ENCODE measurements around the gene HSD3B2. TPM values are rescaled to one million over a fixed set of nuclear protein-coding genes. Genes with fewer than 3 reads are reported as not detected.
"Not testable (repeated sequence)": the region's sequence is repeated elsewhere in the genome, so short reads cannot be mapped to it uniquely, and the experiment has no call there.

Gene HSD3B2
- not detected for total RNA-seq
- not detected for polyA plus RNA-seq
- 0 reads per million in 6 experiments for total RNA-seq

DNA sequence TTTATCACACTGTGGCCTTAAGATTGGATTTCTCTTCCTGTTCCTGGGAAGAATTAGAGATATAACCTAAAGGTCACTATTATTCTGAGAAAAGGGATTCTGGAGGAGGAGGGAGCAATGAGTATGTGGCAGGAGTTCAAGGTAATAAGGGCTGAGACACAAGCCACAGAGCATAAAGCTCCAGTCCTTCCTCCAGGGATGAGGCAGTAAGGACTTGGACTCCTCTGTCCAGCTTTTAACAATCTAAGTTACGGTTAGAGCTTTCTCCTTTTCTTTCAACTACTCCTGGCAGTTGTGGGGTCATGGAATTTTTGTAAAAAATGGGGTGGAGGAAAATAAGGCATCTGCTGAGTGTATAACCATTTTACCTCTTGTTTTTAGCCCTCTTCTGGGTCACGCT, at the start of gene HSD3B2:
Gene HSD3B2, plus strand, starts transcription at position 201 of the 400 bp plus-strand sequence. CDS start 270 bp downstream, outside the sequence.
- H3K27me3 Mint-ChIP-seq: peaks cover 3 to 16% (median 4%) of the 10 kb centered on the region in 5 donors
- POLR2A ChIA-PET: no interaction called here
- DNase-seq: no peak
- H3K4me3 Mint-ChIP-seq: no peak within 1 kb of the TSS
- ATAC-seq: no peak
- H3K9me3 Mint-ChIP-seq: peaks cover 0 to 4% (median 0%) of the 10 kb centered on the region in 9 donors
- H3K4me1 Mint-ChIP-seq: no peaks in the 10 kb centered on the region
- H3K27ac Mint-ChIP-seq: no peak within 1 kb of the TSS
- no peaks in the 10 kb centered on the region for H3K36me3 Mint-ChIP-seq

GRCh38 chr1:119366424-119366823, 48.5 kb upstream of the HSD3B2 start:
- H3K36me3 Mint-ChIP-seq: no peaks in the 10 kb centered on the region

GRCh38 chr1:119367432-119368124, 47.4 kb upstream of the HSD3B2 start:
- H3K4me3 Mint-ChIP-seq: no peak overlapping the region
- H3K9me3 Mint-ChIP-seq: peaks cover 0 to 1% (median 0%) of the 10 kb centered on the region in 9 donors
- ATAC-seq: no peak
- no peak for DNase-seq
- H3K27ac Mint-ChIP-seq: no peak overlapping the region
- H3K27me3 Mint-ChIP-seq: peaks cover 11 to 76% (median 23%) of the 10 kb centered on the region in 5 donors
- no peaks in the 10 kb centered on the region for H3K4me1 Mint-ChIP-seq
- POLR2A ChIA-PET: no interaction called here
- no peaks in the 10 kb centered on the region for H3K36me3 Mint-ChIP-seq

More at GRCh38 chr1:119366424-119366823, 48.5 kb upstream of the HSD3B2 start:
- DNase-seq: no peak
- ATAC-seq: no peak
- Mint-ChIP-seq H3K4me1 (no peaks in the 10 kb centered on the region), H3K9me3 (peaks cover 0 to 1% (median 0%) of the 10 kb centered on the region in 9 donors), H3K27me3 (peaks cover 7 to 68% (median 18%) of the 10 kb centered on the region in 5 donors), H3K27ac (no peak overlapping the region), H3K4me3 (no peak overlapping the region)
- POLR2A ChIA-PET: no interaction called here

DNA sequence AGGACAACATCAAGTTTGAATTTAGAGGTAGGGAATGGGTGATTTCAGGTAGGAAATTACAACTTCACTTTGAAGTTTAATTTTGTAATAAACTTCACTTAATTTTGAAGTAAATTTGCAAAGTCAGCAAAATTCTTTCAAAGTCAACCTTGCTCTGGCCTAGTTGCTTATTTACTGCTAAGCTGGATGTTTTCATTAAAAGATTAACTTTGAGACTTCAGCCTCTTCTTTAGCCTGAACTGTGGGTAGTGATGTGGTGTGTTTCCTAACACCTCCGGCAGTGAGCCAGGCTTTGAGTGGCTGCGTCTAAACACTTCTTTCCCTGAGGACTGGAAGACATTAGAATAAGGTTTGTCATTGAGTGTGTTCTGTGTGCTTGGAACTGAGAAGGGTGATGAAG, 46.4 kb upstream of the HSD3B2 start, which contains the start of gene HAO2:
Gene HAO2, plus strand, starts transcription at position 232 of the 400 bp plus-strand sequence. CDS start 12,301 bp downstream, outside the sequence.
- Mint-ChIP-seq H3K27me3 (peaks cover 14 to 78% (median 23%) of the 10 kb centered on the region in 5 donors), H3K36me3 (no peaks in the 10 kb centered on the region), H3K4me1 (no peaks in the 10 kb centered on the region), H3K9me3 (peaks cover 0 to 1% (median 0%) of the 10 kb centered on the region in 9 donors), H3K27ac (no peak within 1 kb of the TSS), H3K4me3 (no peak within 1 kb of the TSS)
- ATAC-seq: no peak
- DNase-seq: no peak
- POLR2A ChIA-PET: no interaction called here

- ATAC-seq: no peak
Observed at GRCh38 chr1:119370748-119371147, 44.2 kb upstream of the HSD3B2 start.

DNA sequence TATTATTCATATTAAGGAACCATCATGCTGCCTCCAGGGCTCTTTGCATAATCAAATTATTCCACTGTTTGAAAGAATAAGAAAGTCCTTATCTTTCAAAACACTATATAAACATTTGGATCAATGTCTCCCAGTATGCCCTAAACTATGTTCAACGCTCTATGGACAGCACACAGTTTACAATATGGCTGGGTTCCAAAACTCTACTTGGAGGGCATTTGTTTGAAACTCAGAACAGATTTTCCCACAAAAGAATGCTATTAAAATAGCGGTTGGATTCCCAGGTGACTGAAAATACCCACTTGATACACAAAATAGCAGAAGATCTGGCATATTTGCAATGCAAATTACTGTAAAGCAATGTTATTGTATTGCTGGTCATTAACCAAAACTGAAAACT, 43.1 kb upstream of the HSD3B2 start:
- H3K4me3 Mint-ChIP-seq: no peak overlapping the region
- H3K27ac Mint-ChIP-seq: no peak overlapping the region
- DNase-seq (no peak), ATAC-seq (no peak)
- no peaks in the 10 kb centered on the region for H3K36me3 Mint-ChIP-seq
- H3K27me3 Mint-ChIP-seq: peaks cover 10 to 68% (median 25%) of the 10 kb centered on the region in 5 donors
- peaks cover 0 to 4% (median 1%) of the 10 kb centered on the region in 4 donors for H3K4me1 Mint-ChIP-seq
- POLR2A ChIA-PET: no interaction called here
- peaks cover 0 to 8% (median 0%) of the 10 kb centered on the region in 9 donors for H3K9me3 Mint-ChIP-seq

More at GRCh38 chr1:119370748-119371147, 44.2 kb upstream of the HSD3B2 start:
- no peaks in the 10 kb centered on the region for H3K36me3 Mint-ChIP-seq
- no peak overlapping the region for H3K4me3 Mint-ChIP-seq
- POLR2A ChIA-PET: no interaction called here
- DNase-seq: no peak
- peaks cover 0 to 4% (median 1%) of the 10 kb centered on the region in 4 donors for H3K4me1 Mint-ChIP-seq
- H3K27ac Mint-ChIP-seq: no peak overlapping the region
- H3K9me3 Mint-ChIP-seq: peaks cover 0 to 4% (median 0%) of the 10 kb centered on the region in 9 donors
- peaks cover 10 to 78% (median 23%) of the 10 kb centered on the region in 5 donors for H3K27me3 Mint-ChIP-seq

GRCh38 chr1:119372503-119373086, 42.4 kb upstream of the HSD3B2 start:
- no peaks in the 10 kb centered on the region for H3K36me3 Mint-ChIP-seq
- H3K27ac Mint-ChIP-seq: no peak overlapping the region
- peaks cover 10 to 60% (median 25%) of the 10 kb centered on the region in 5 donors for H3K27me3 Mint-ChIP-seq
- peaks cover 0 to 4% (median 1%) of the 10 kb centered on the region in 4 donors for H3K4me1 Mint-ChIP-seq
- POLR2A ChIA-PET: no interaction called here
- no peak overlapping the region for H3K4me3 Mint-ChIP-seq
- H3K9me3 Mint-ChIP-seq: peaks cover 0 to 15% (median 0%) of the 10 kb centered on the region in 9 donors
- ATAC-seq: no peak
- no peak for DNase-seq

DNA sequence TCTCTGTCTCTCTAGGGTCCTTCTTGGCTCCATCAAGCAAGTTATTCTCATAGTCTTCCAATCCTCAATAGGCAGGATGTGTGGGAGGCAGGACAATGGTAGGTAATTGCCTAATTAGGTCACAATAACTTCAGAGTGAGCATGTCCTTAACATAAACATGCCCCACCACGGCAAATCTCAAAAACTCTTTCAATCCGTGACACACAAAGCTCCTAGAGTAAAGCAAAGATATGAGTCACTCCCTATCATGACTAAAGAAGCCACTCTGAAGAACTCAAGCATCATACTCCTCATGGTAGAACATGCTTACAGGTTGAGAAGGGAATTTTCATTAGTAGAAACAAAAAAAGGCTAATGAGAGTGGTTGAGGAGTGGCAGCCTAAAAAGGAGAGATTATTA, 41.5 kb upstream of the HSD3B2 start:
- ATAC-seq (no peak), DNase-seq (no peak)
- Mint-ChIP-seq H3K9me3 (peaks cover 0 to 15% (median 2%) of the 10 kb centered on the region in 9 donors), H3K27ac (no peak overlapping the region), H3K36me3 (no peaks in the 10 kb centered on the region), H3K4me1 (peaks cover 0 to 4% (median 1%) of the 10 kb centered on the region in 4 donors), H3K4me3 (no peak overlapping the region), H3K27me3 (peaks cover 10 to 51% (median 20%) of the 10 kb centered on the region in 5 donors)
- POLR2A ChIA-PET: no interaction called here

- Mint-ChIP-seq H3K4me1 (peaks cover 0 to 4% (median 1%) of the 10 kb centered on the region in 4 donors), H3K9me3 (peaks cover 0 to 21% (median 3%) of the 10 kb centered on the region in 9 donors), H3K36me3 (no peaks in the 10 kb centered on the region), H3K27ac (peak overlapping the region in 1 of 10 donors; percentile 48), H3K27me3 (peaks cover 9 to 42% (median 15%) of the 10 kb centered on the region in 5 donors), H3K4me3 (no peak overlapping the region)
- ATAC-seq: no peak
- POLR2A ChIA-PET: no interaction called here
- DNase-seq: no peak
Observed at GRCh38 chr1:119374208-119374874, 40.6 kb upstream of the HSD3B2 start.

- ATAC-seq (no peak), DNase-seq (no peak)
- Mint-ChIP-seq H3K27ac (no peak overlapping the region), H3K9me3 (peaks cover 0 to 21% (median 3%) of the 10 kb centered on the region in 9 donors), H3K4me3 (no peak overlapping the region), H3K27me3 (peaks cover 9 to 42% (median 15%) of the 10 kb centered on the region in 5 donors), H3K36me3 (no peaks in the 10 kb centered on the region), H3K4me1 (peaks cover 0 to 4% (median 1%) of the 10 kb centered on the region in 4 donors)
- POLR2A ChIA-PET: no interaction called here
Observed at GRCh38 chr1:119375366-119375765, 39.6 kb upstream of the HSD3B2 start.

DNA sequence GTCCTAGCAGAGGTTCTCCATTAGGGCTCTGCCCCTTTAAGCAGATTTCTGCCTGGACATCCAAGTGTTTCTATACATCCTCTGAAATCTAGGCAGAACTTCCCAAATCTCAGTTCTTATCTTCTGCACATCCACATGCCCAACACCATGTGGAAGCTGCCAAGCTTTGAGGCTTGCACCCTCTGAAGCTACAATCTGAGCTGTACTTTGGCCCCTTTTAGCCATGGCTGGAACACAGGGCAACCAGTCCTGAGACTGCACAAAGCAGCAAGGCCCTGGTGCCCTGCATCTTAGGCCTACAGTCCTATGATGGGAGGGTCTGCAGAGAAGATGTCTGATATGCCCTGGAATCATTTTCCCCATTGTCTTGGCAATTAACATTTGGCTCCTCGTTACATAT, 38.4 kb upstream of the HSD3B2 start:
- ATAC-seq (no peak), DNase-seq (no peak)
- Mint-ChIP-seq H3K4me1 (peaks cover 0 to 4% (median 1%) of the 10 kb centered on the region in 4 donors), H3K9me3 (peaks cover 0 to 21% (median 3%) of the 10 kb centered on the region in 9 donors), H3K4me3 (no peak overlapping the region), H3K36me3 (no peaks in the 10 kb centered on the region), H3K27ac (no peak overlapping the region), H3K27me3 (peaks cover 12 to 42% (median 15%) of the 10 kb centered on the region in 5 donors)
- POLR2A ChIA-PET: no interaction called here

DNA sequence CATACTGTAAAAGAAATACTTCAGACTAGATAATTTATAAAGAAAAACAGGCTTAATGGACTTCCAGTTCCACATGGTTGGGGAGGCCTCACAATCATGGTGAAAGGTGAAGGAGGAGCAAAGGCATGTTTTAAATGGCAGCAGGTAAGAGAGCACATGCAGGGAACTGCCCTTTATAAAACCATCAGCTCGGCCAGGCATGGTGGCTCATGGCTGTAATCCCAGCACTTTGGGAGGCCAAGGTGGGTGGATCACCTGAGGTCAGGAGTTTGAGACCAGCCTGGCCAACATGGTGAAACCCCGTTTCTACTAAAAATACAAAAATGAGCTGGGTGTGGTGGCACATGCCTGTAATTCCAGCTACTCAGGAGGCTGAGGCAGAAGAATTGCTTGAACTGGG, 37.4 kb upstream of the HSD3B2 start:
- H3K36me3 Mint-ChIP-seq, ATAC-seq, H3K27ac Mint-ChIP-seq, DNase-seq, H3K4me3 Mint-ChIP-seq, POLR2A ChIA-PET, H3K4me1 Mint-ChIP-seq: not testable (repeated sequence)
- H3K9me3 Mint-ChIP-seq: peaks cover 0 to 21% (median 3%) of the 10 kb centered on the region in 9 donors
- peaks cover 8 to 33% (median 13%) of the 10 kb centered on the region in 5 donors for H3K27me3 Mint-ChIP-seq
